ENCODE data around the gene APBA2.

The APBA2 gene

DNA sequence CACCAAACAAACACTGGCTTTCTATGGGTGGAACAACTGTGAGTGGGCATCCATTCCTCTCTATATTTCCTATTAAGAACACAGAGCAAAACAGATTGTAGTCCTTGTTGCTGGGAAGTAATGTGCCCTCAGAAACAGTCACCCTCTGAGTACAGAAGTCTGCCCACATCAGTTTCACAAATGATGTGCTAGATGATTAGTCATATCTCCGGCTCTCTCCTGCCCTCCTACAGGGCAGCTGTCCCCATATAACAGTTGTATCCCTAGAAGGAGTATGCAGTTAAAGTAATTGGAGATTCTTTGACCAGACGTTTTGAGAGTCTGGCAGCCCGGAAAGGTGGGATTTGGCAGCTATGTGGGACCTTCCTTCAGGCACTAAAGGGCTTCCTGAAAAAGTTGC, 159.9 kb downstream of the APBA2 start:
- Histone ChIP-seq H3K9me3 (ENCODE audit: control insufficient read depth, insufficient read depth, low read length) (no peaks in the 10 kb centered on the region), H3K36me3 (ENCODE audit: control insufficient read depth, insufficient read depth, low read length) (no peaks in the 10 kb centered on the region), H3K27me3 (ENCODE audit: control insufficient read depth, insufficient read depth, low read length) (no peaks in the 10 kb centered on the region), H3K4me1 (ENCODE audit: control insufficient read depth, insufficient read depth, low read length) (no peaks in the 10 kb centered on the region), H3K4me3 (ENCODE audit: low read depth, low read length) (no peak overlapping the region), H3K9ac (ENCODE audit: low read depth, low read length) (no peak overlapping the region)

- Histone ChIP-seq H3K4me3 (ENCODE audit: low read depth, low read length) (no peak overlapping the region), H3K36me3 (ENCODE audit: control insufficient read depth, insufficient read depth, low read length) (no peaks in the 10 kb centered on the region), H3K4me1 (ENCODE audit: control insufficient read depth, insufficient read depth, low read length) (no peaks in the 10 kb centered on the region), H3K27me3 (ENCODE audit: control insufficient read depth, insufficient read depth, low read length) (no peaks in the 10 kb centered on the region), H3K9me3 (ENCODE audit: control insufficient read depth, insufficient read depth, low read length) (no peaks in the 10 kb centered on the region), H3K9ac (ENCODE audit: low read depth, low read length) (no peak overlapping the region)
These were observed 160.6 kb downstream of the APBA2 start for GRCh38 chr15:29046281-29046810.

DNA sequence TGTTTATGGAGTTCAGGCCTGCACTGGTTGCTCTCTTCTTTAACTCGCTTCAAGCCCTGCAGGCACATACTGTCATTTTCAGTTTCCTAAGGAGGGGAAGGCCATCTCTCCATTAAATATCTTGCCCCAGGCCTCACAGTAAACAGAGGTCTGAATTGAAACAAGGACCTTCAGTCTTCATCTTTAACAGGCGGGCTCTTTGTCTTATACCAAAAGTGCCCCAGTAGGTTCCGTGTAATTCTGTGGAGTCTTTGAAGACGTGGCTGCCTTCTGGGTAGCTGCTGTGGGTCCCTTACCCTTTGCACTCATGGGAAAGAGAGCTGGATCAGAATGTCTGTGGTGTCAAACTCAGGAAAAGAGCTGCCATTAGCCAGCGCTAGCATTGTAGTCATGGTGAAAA, 161.2 kb downstream of the APBA2 start:
- H3K36me3 ChIP-seq (ENCODE audit: control insufficient read depth, insufficient read depth, low read length): no peaks in the 10 kb centered on the region
- H3K27me3 ChIP-seq (ENCODE audit: control insufficient read depth, insufficient read depth, low read length): no peaks in the 10 kb centered on the region
- no peaks in the 10 kb centered on the region for H3K4me1 ChIP-seq (ENCODE audit: control insufficient read depth, insufficient read depth, low read length)
- H3K9me3 ChIP-seq (ENCODE audit: control insufficient read depth, insufficient read depth, low read length): no peaks in the 10 kb centered on the region
- no peak overlapping the region for H3K9ac ChIP-seq (ENCODE audit: low read depth, low read length)
- H3K4me3 ChIP-seq (ENCODE audit: low read depth, low read length): no peak overlapping the region

DNA sequence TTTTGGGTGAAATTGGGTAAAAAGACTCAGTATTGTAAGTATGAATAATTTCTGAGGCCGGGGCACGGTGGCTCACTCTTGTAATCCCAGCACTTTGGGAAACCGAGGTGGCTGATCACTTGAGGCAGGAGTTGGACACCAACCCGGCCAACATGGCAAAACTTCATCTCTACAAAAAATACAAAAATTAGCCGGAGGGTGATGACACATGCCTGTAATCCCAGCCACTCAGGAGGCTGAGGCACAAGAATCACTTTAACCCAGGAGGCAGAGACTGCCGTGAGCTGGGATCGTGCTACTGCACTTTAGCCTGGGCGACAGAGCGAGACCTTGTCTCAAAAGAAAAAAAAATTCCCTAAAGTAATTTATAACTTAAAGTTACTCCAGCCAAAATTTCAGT, 162.2 kb downstream of the APBA2 start:
- Histone ChIP-seq H3K36me3 (ENCODE audit: control insufficient read depth, insufficient read depth, low read length) (no peaks in the 10 kb centered on the region), H3K4me3 (ENCODE audit: low read depth, low read length) (no peak overlapping the region), H3K9me3 (ENCODE audit: control insufficient read depth, insufficient read depth, low read length) (no peaks in the 10 kb centered on the region), H3K9ac (ENCODE audit: low read depth, low read length) (no peak overlapping the region), H3K27me3 (ENCODE audit: control insufficient read depth, insufficient read depth, low read length) (no peaks in the 10 kb centered on the region), H3K4me1 (ENCODE audit: control insufficient read depth, insufficient read depth, low read length) (no peaks in the 10 kb centered on the region)

- no peaks in the 10 kb centered on the region for H3K27me3 ChIP-seq (ENCODE audit: control insufficient read depth, insufficient read depth, low read length)
- no peaks in the 10 kb centered on the region for H3K9me3 ChIP-seq (ENCODE audit: control insufficient read depth, insufficient read depth, low read length)
- no peaks in the 10 kb centered on the region for H3K4me1 ChIP-seq (ENCODE audit: control insufficient read depth, insufficient read depth, low read length)
- no peaks in the 10 kb centered on the region for H3K36me3 ChIP-seq (ENCODE audit: control insufficient read depth, insufficient read depth, low read length)
- no peak overlapping the region for H3K9ac ChIP-seq (ENCODE audit: low read depth, low read length)
- no peak overlapping the region for H3K4me3 ChIP-seq (ENCODE audit: low read depth, low read length)
These were observed 165.1 kb downstream of the APBA2 start for GRCh38 chr15:29050870-29051269.

DNA sequence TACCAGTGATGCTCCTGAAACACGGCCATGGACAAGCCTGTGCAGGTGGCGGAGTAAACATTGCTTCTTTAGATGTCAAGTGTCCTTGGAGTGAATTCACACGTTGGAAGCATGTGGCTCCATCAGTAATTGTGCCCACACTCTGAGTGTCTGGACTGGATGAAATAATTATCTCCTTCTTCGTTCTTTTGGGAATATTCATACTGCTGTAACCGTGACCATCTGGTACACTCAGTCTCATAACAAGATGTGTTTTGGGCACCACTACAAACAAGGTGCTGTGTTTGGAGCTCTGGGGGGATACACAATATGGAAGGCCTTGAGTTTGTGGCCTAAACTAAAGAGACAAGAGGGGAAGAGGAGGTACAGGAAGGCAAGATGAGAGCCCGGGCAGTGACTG, 165.6 kb downstream of the APBA2 start:
- Histone ChIP-seq H3K9me3 (ENCODE audit: control insufficient read depth, insufficient read depth, low read length) (no peaks in the 10 kb centered on the region), H3K9ac (ENCODE audit: low read depth, low read length) (no peak overlapping the region), H3K4me3 (ENCODE audit: low read depth, low read length) (no peak overlapping the region), H3K27me3 (ENCODE audit: control insufficient read depth, insufficient read depth, low read length) (no peaks in the 10 kb centered on the region), H3K36me3 (ENCODE audit: control insufficient read depth, insufficient read depth, low read length) (no peaks in the 10 kb centered on the region), H3K4me1 (ENCODE audit: control insufficient read depth, insufficient read depth, low read length) (no peaks in the 10 kb centered on the region)

DNA sequence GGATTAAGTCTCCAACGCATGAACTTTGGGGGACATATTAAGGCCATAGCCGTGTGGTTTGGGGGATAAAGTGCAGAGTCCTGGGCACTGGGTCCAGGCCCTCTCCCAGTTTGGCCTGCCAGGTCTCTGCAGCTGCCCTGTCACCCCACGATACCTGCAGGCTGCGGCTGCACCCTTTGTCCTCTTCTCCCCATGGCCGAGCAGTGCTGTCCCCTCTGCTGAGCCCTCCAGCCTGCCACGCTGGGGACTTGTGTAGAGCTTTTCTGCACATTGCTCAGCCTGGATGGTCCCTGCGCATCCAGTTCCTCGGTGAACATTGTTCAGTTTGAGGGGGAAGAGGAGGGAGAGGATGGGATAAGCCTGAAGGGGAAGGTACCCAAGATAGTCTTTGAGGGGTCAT, 167.2 kb downstream of the APBA2 start:
- H3K36me3 ChIP-seq (ENCODE audit: control insufficient read depth, insufficient read depth, low read length): no peaks in the 10 kb centered on the region
- H3K4me3 ChIP-seq (ENCODE audit: low read depth, low read length): no peak overlapping the region
- H3K4me1 ChIP-seq (ENCODE audit: control insufficient read depth, insufficient read depth, low read length): peaks cover 12% of the 10 kb centered on the region
- no peak overlapping the region for H3K9ac ChIP-seq (ENCODE audit: low read depth, low read length)
- H3K9me3 ChIP-seq (ENCODE audit: control insufficient read depth, insufficient read depth, low read length): no peaks in the 10 kb centered on the region
- H3K27me3 ChIP-seq (ENCODE audit: control insufficient read depth, insufficient read depth, low read length): no peaks in the 10 kb centered on the region

DNA sequence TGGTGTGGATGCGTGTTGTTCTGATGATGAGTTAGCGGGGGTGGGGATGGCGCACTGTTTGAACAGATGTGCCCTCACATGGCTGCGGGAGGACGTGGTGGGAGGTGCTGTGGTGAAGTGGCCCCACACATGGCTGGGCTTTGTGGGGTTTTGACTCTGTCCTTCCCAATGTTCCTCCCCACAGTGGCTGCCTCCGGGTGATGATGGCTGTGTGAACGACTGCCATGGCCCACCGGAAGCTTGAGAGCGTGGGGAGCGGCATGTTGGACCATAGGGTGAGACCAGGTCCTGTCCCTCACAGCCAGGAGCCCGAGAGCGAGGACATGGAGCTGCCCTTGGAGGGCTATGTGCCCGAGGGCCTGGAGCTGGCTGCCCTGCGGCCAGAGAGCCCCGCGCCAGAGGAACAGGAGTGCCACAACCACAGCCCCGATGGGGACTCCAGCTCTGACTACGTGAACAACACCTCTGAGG, 167.9 kb downstream of the APBA2 start:
- Histone ChIP-seq H3K36me3 (ENCODE audit: control insufficient read depth, insufficient read depth, low read length) (no peaks in the 10 kb centered on the region), H3K4me1 (ENCODE audit: control insufficient read depth, insufficient read depth, low read length) (peaks cover 12% of the 10 kb centered on the region)

DNA sequence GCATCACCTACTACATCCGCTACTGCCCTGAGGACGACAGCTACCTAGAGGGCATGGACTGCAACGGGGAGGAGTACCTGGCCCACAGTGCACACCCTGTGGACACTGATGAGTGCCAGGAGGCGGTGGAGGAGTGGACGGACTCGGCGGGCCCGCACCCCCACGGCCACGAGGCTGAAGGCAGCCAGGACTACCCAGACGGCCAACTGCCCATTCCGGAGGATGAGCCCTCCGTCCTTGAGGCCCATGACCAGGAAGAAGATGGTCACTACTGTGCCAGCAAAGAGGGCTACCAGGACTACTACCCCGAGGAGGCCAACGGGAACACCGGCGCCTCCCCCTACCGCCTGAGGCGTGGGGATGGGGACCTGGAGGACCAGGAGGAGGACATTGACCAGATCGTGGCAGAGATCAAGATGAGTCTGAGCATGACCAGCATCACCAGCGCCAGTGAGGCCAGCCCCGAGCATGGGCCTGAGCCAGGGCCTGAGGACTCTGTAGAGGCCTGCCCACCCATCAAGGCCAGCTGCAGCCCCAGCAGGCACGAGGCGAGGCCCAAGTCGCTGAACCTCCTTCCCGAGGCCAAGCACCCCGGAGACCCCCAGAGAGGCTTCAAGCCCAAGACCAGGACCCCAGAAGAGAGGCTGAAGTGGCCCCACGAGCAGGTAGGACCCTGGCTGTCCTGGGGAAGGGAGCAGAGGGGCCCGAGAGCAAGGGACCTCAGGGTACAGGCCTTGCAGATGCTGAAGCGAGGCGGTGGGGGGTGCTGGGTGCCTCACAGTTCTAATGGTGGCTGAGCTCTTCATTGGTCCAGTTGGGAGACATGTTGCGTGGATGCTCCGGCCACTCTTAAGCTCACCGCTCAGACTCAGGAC, 168.6 kb downstream of the APBA2 start:
- H3K36me3 ChIP-seq (ENCODE audit: control insufficient read depth, insufficient read depth, low read length): no peaks in the 10 kb centered on the region
- H3K27me3 ChIP-seq (ENCODE audit: control insufficient read depth, insufficient read depth, low read length): no peaks in the 10 kb centered on the region
- H3K4me3 ChIP-seq (ENCODE audit: low read depth, low read length): no peak overlapping the region
- H3K4me1 ChIP-seq (ENCODE audit: control insufficient read depth, insufficient read depth, low read length): peaks cover 12% of the 10 kb centered on the region
- H3K9me3 ChIP-seq (ENCODE audit: control insufficient read depth, insufficient read depth, low read length): no peaks in the 10 kb centered on the region
- no peak overlapping the region for H3K9ac ChIP-seq (ENCODE audit: low read depth, low read length)

More for the DNA sequence above, 167.9 kb downstream of the APBA2 start:
- no peak overlapping the region for H3K9ac ChIP-seq (ENCODE audit: low read depth, low read length)
- no peak overlapping the region for H3K4me3 ChIP-seq (ENCODE audit: low read depth, low read length)
- H3K9me3 ChIP-seq (ENCODE audit: control insufficient read depth, insufficient read depth, low read length): no peaks in the 10 kb centered on the region
- no peaks in the 10 kb centered on the region for H3K27me3 ChIP-seq (ENCODE audit: control insufficient read depth, insufficient read depth, low read length)

DNA sequence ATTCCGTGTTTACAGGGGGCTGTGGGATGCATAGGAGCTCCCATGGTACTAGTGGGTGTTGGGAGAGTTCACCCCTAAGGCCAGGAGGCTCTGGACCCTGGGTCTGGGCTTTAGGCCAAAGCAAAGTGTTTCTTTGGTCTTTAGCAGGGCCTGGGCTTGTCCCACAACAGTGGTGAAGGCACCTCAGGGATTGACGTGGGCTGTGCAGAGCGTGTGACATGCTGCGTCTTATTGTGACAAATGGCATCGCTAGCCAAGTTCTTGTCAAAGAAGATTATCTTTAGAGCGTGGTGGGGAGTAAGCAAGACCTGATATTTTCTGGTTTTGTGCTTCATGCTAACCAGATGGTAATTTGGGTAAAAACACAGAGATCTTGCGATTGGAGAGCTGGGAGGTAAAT, 170.1 kb downstream of the APBA2 start:
- no peaks in the 10 kb centered on the region for H3K36me3 ChIP-seq (ENCODE audit: control insufficient read depth, insufficient read depth, low read length)
- H3K9me3 ChIP-seq (ENCODE audit: control insufficient read depth, insufficient read depth, low read length): no peaks in the 10 kb centered on the region
- H3K4me1 ChIP-seq (ENCODE audit: control insufficient read depth, insufficient read depth, low read length): peaks cover 12% of the 10 kb centered on the region
- no peak overlapping the region for H3K9ac ChIP-seq (ENCODE audit: low read depth, low read length)
- H3K27me3 ChIP-seq (ENCODE audit: control insufficient read depth, insufficient read depth, low read length): no peaks in the 10 kb centered on the region
- no peak overlapping the region for H3K4me3 ChIP-seq (ENCODE audit: low read depth, low read length)

DNA sequence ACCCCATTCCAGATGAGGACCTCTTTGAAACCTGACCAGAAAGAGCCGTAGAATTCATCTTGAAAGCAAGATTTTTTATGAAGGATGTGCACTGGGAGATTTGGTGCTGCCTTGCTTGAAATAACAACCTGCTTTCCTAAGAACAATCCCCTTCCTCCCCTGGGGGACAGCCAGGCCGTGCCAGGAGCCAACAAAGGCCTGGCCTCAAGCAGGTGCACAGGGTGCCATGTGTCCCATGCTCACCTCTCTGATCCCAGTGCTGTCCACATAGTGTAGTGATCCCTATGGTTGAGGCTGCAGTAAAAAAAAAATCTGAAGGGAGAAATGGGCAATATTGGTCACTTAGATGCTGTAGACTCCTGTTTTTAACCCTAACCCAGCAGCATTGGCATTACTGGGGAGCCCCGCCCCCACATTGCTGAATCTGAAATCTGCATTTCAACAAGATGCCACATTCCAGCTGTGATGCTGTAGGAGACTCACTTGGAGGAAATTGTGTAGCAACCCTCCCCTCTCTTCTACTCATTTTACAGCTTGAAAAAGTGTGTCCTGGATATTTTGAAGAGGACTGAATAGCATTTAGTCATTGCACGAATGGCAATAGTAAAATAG, 171.2 kb downstream of the APBA2 start:
- H3K27me3 ChIP-seq (ENCODE audit: control insufficient read depth, insufficient read depth, low read length): no peaks in the 10 kb centered on the region
- H3K36me3 ChIP-seq (ENCODE audit: control insufficient read depth, insufficient read depth, low read length): no peaks in the 10 kb centered on the region
- no peak overlapping the region for H3K4me3 ChIP-seq (ENCODE audit: low read depth, low read length)
- peaks cover 12% of the 10 kb centered on the region for H3K4me1 ChIP-seq (ENCODE audit: control insufficient read depth, insufficient read depth, low read length)
- H3K9me3 ChIP-seq (ENCODE audit: control insufficient read depth, insufficient read depth, low read length): no peaks in the 10 kb centered on the region
- H3K9ac ChIP-seq (ENCODE audit: low read depth, low read length): no peak overlapping the region

GRCh38 chr15:29057856-29058255, 172.1 kb downstream of the APBA2 start:
- H3K4me3 ChIP-seq (ENCODE audit: low read depth, low read length): no peak overlapping the region
- no peaks in the 10 kb centered on the region for H3K27me3 ChIP-seq (ENCODE audit: control insufficient read depth, insufficient read depth, low read length)
- H3K9ac ChIP-seq (ENCODE audit: low read depth, low read length): no peak overlapping the region
- H3K4me1 ChIP-seq (ENCODE audit: control insufficient read depth, insufficient read depth, low read length): peaks cover 12% of the 10 kb centered on the region
- no peaks in the 10 kb centered on the region for H3K36me3 ChIP-seq (ENCODE audit: control insufficient read depth, insufficient read depth, low read length)
- H3K9me3 ChIP-seq (ENCODE audit: control insufficient read depth, insufficient read depth, low read length): no peaks in the 10 kb centered on the region

Data from iPS-15b (cell line).